ENCODE measurements around the gene UBE2H.
"Not testable (repeated sequence)": the region's sequence is repeated elsewhere in the genome, so short reads cannot be mapped to it uniquely, and the experiment has no call there.

The UBE2H gene

DNA sequence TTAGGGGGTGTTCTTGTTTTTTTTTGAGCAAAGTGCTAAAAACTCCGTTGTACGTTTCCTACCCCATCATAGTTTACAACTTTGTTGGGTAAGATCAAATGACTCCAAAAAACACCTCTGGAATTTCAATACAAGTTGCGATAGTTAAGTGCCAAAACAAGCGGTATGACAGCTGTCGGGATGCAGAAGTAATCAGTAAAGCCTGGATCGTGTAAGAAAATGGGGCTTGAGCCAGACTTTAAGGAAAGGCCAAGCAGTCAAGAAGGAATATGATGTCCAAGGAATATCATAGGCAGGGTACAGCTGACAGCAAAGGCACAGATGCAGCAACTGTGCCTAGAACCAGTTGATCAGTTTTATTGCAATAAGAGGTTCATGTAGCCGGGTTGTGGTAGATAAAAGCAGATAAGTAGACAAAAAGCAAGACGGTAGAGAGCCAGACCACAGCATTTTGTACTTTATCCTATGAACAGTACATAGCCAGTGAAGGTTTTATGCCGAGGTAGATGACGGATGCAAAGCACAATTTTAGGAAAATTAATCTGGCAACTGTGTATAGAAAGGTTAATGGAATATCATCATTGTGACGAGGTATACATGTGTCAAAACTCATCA is 45.5 kb downstream of the UBE2H start:
- DNase-seq, result no peak

- no peak for DNase-seq
Observed at GRCh38 chr7:129906700-129907099, 46.1 kb downstream of the UBE2H start.

GRCh38 chr7:129903935-129904334 is 48.8 kb downstream of the UBE2H start:
- DNase-seq, result no peak

- no peak for DNase-seq
Observed at GRCh38 chr7:129902788-129903422, 49.9 kb downstream of the UBE2H start.

GRCh38 chr7:129898502-129899160 is 54.1 kb downstream of the UBE2H start:
- no peak for DNase-seq

DNA sequence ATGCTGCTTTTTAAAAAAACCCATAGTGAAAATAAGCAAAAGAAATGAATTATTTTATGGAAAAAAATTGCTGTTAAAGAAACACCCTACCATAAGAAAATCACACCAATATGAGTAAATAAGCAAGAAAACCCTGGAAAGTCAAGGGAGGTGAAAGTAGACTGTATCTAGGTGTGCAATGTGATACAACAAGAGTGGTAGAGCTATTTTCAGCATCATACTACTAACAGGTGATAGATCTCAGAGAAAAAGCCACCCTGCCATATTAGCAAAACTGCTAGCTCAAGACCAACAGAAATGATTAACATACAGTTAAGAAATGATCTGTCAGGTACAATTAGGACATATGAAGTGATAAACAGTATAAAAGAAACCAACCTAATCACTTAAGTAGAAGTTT is 54.8 kb downstream of the UBE2H start:
- DNase-seq, result no peak

GRCh38 chr7:129896568-129897382 is 56.0 kb downstream of the UBE2H start:
- DNase-seq, result no peak

DNA sequence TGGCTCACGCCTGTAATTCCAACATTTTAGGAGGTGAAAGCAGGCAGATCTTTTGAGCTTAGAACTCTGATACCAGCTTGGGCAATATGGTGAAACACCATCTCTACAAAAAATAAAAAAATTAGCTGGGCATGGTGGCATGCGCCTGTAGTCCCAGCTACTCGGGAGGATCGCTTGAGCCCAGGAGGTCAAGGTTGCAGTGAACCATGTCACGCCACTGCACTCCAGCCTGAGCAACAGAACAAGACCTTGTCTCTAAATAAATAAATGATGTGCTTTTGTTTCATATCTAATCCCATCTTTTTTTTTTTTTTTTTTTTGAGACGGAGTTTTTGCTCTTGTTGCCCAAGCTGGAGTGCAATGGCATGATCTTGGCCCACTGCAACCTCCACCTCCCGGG is 58.6 kb downstream of the UBE2H start:
- not testable (repeated sequence) for DNase-seq

GRCh38 chr7:129890090-129890489 is 62.7 kb downstream of the UBE2H start:
- DNase-seq, result no peak

- no peak for DNase-seq
Observed at GRCh38 chr7:129889133-129889844, 63.5 kb downstream of the UBE2H start.

- no peak for DNase-seq
Observed at GRCh38 chr7:129887865-129888264, 64.9 kb downstream of the UBE2H start.

GRCh38 chr7:129886818-129887186 is 66.0 kb downstream of the UBE2H start:
- no peak for DNase-seq

GRCh38 chr7:129886167-129886817 is 66.5 kb downstream of the UBE2H start:
- DNase-seq, result no peak

- DNase-seq, result no peak
Observed at GRCh38 chr7:129884495-129884894, 68.3 kb downstream of the UBE2H start.

- no peak for DNase-seq
Observed at GRCh38 chr7:129883151-129883550, 69.6 kb downstream of the UBE2H start.

GRCh38 chr7:129882531-129882930 is 70.2 kb downstream of the UBE2H start:
- DNase-seq, result no peak

GRCh38 chr7:129877146-129877792 is 75.5 kb downstream of the UBE2H start:
- no peak for DNase-seq

- no peak for DNase-seq
Observed at GRCh38 chr7:129875745-129876411, 76.9 kb downstream of the UBE2H start.

GRCh38 chr7:129875160-129875559 is 77.6 kb downstream of the UBE2H start:
- DNase-seq, result no peak

DNA sequence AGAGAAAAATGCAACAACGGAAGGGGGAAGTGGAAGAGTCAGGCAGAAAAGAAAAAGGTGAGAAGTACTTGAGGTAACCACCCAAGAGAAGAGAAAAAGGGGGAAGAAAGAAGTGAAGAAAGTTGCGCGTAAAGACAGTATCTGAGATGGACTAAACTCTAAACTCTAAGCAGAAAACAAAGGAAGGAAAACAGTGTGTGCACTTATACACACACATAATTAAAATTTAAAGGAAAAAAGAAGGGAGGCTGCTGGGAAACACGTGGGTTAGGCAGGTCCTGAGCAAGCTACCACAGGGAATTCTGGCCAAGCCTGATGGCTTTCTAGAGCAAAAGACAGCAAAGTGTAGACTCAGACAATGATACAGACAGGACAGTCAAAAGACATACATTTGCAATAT is 78.0 kb downstream of the UBE2H start:
- DNase-seq, result no peak

GRCh38 chr7:129872054-129872453 is 80.7 kb downstream of the UBE2H start:
- DNase-seq, result no peak

Data from NCI-H1048 (cell line).